ENCODE data around the gene TBC1D9. TPM values are rescaled to one million over a fixed set of nuclear protein-coding genes. Genes with fewer than 3 reads are reported as not detected.

Gene TBC1D9
- total RNA-seq, 2 donors from 2014 or later = 22.3 to 29.0 TPM

DNA sequence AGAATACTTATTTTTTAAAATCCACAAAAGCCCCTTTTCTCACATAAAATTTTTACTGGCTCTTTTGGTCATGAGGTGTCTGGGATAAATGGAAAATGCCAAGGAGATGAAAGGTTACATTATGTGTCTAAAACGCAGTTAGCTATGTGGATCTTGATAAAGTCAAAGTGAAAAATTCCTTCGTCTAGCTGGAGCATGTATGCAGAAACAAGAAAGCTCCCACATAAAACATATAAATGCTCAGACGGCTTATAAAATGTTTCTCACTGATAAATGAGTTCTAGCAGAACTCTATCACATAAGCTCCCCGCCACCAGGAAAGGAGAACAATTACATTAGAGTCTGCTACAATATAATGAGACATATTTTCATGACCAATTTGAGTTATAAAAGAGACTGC, 83.8 kb downstream of the TBC1D9 start:
- no peak for DNase-seq
- no peak for TF ChIP-seq CTCF (conservative IDR thresholded peaks at IDR 0.05)
- H3K27ac Mint-ChIP-seq = no peak overlapping the region
- Histone ChIP-seq H3K27ac (ENCODE audit: low read depth, low read length) (no peak overlapping the region), H3K9me3 (ENCODE audit: control insufficient read depth, low read length) (no peaks in the 10 kb centered on the region), H3K4me3 (ENCODE audit: low read length) (no peak overlapping the region), H3K4me1 (ENCODE audit: control insufficient read depth, insufficient read depth, low read length) (no peaks in the 10 kb centered on the region), H3K36me3 (ENCODE audit: control insufficient read depth, insufficient read depth, low read length) (peaks cover 63% of the 10 kb centered on the region), H3K9ac (ENCODE audit: extremely low read depth, low read length, poor library complexity, severe bottlenecking) (no peak overlapping the region), H3K27me3 (ENCODE audit: control insufficient read depth, insufficient read depth, low read length, poor library complexity, severe bottlenecking) (no peaks in the 10 kb centered on the region)
- no peaks in the 10 kb centered on the region for H3K27me3 Mint-ChIP-seq (ENCODE audit: insufficient read depth)
- no peak overlapping the region for H3K4me3 Mint-ChIP-seq
- no peaks in the 10 kb centered on the region for H3K9me3 Mint-ChIP-seq
- H3K4me1 Mint-ChIP-seq = peaks cover 4% of the 10 kb centered on the region
- peaks cover 33% of the 10 kb centered on the region for H3K36me3 Mint-ChIP-seq (ENCODE audit: low read depth)
- whole genome bisulfite sequencing, 2 experiments (ENCODE audit: insufficient coverage in 1 of 2, insufficient read length in 1 of 2) = 95% methylated on average over 4 of the region's 4 CpGs; no CpG with 5 or more reads in 1 of the 2 experiments

- H3K27ac Mint-ChIP-seq = no peak overlapping the region
- Histone ChIP-seq H3K9ac (ENCODE audit: extremely low read depth, low read length, poor library complexity, severe bottlenecking) (no peak overlapping the region), H3K9me3 (ENCODE audit: control insufficient read depth, low read length) (no peaks in the 10 kb centered on the region), H3K36me3 (ENCODE audit: control insufficient read depth, insufficient read depth, low read length) (peaks cover 82% of the 10 kb centered on the region), H3K4me1 (ENCODE audit: control insufficient read depth, insufficient read depth, low read length) (no peaks in the 10 kb centered on the region), H3K27ac (ENCODE audit: low read depth, low read length) (no peak overlapping the region), H3K27me3 (ENCODE audit: control insufficient read depth, insufficient read depth, low read length, poor library complexity, severe bottlenecking) (no peaks in the 10 kb centered on the region), H3K4me3 (ENCODE audit: low read length) (no peak overlapping the region)
- no peak for TF ChIP-seq CTCF (conservative IDR thresholded peaks at IDR 0.05)
- peaks cover under 1% of the 10 kb centered on the region for H3K4me1 Mint-ChIP-seq
- H3K27me3 Mint-ChIP-seq (ENCODE audit: insufficient read depth) = no peaks in the 10 kb centered on the region
- no peak overlapping the region for H3K4me3 Mint-ChIP-seq
- no peak for DNase-seq
- H3K36me3 Mint-ChIP-seq (ENCODE audit: low read depth) = peaks cover 40% of the 10 kb centered on the region
- 95 to 100% methylated on average over 1 of the region's 1 CpG for WGBS, 2 experiments (ENCODE audit: insufficient coverage in 1 of 2, insufficient read length in 1 of 2)
- no peaks in the 10 kb centered on the region for H3K9me3 Mint-ChIP-seq
Observed at GRCh38 chr4:140668111-140668510, 88.1 kb downstream of the TBC1D9 start.

GRCh38 chr4:140666889-140667614, 89.1 kb downstream of the TBC1D9 start:
- Histone ChIP-seq H3K9ac (ENCODE audit: extremely low read depth, low read length, poor library complexity, severe bottlenecking) (no peak overlapping the region), H3K4me3 (ENCODE audit: low read length) (no peak overlapping the region), H3K9me3 (ENCODE audit: control insufficient read depth, low read length) (no peaks in the 10 kb centered on the region), H3K4me1 (ENCODE audit: control insufficient read depth, insufficient read depth, low read length) (no peaks in the 10 kb centered on the region), H3K36me3 (ENCODE audit: control insufficient read depth, insufficient read depth, low read length) (peaks cover 85% of the 10 kb centered on the region), H3K27ac (ENCODE audit: low read depth, low read length) (no peak overlapping the region), H3K27me3 (ENCODE audit: control insufficient read depth, insufficient read depth, low read length, poor library complexity, severe bottlenecking) (no peaks in the 10 kb centered on the region)
- Mint-ChIP-seq H3K9me3 (no peaks in the 10 kb centered on the region), H3K27me3 (ENCODE audit: insufficient read depth) (no peaks in the 10 kb centered on the region), H3K4me1 (peaks cover 10% of the 10 kb centered on the region), H3K36me3 (ENCODE audit: low read depth) (peaks cover 40% of the 10 kb centered on the region), H3K4me3 (no peak overlapping the region), H3K27ac (no peak overlapping the region)
- no peak for TF ChIP-seq CTCF (conservative IDR thresholded peaks at IDR 0.05)
- 90 to 97% methylated on average over 8 to 11 of the region's 11 CpGs for WGBS, 2 experiments (ENCODE audit: insufficient coverage in 1 of 2, insufficient read length in 1 of 2)
- DNase-seq = no peak

Measured in endodermal cell (in vitro differentiated cells).